GM12801 (cell line): ENCODE results near the gene ADGRF4.

Source experiments
- CTCF ChIP-seq: IDR thresholded peaks from one replicate; pipeline ENCODE4 v1.5.1; 2011; ENCODE audit warnings: control low read depth; ENCODE audit not compliant: insufficient read length; ENCODE audit errors: extremely low read depth

Gene ADGRF4

GRCh38 chr6:47766445-47766844 lies 68.1 kb downstream of the ADGRF4 start:
- no peak for TF ChIP-seq CTCF

- TF ChIP-seq CTCF: no peak
Observed at GRCh38 chr6:47767102-47767501, 68.7 kb downstream of the ADGRF4 start.

GRCh38 chr6:47769982-47770381 lies 71.6 kb downstream of the ADGRF4 start:
- no peak for TF ChIP-seq CTCF
